HepG2 (cell line): Measurements from ENCODE around the gene FEM1C. TPM values are rescaled to one million over a fixed set of nuclear protein-coding genes. Genes with fewer than 3 reads are reported as not detected.

ENCODE experiments used
- ATAC-seq: fragments of 200-7000 bp; cut with Tn5 transposase; 3 replicates; pipeline ENCODE4 v1.9.1; 2020; ENCODE audit warnings: mild to moderate bottlenecking, moderate library complexity
- BruUV-seq: library from RNA; stranded (reverse); fragments of 400-500 nt; replicated peaks from 2 replicates; lab custom pipeline; 2021; lab: Mats Ljungman, UMichigan
- CTCF ChIA-PET: fragments of 300-600 bp; formaldehyde crosslinking; extraction: SDS; loops from one replicate; lab custom pipeline; 2021; ENCODE audit warnings: low total read pairs, inconsistent platforms, low intra/inter-chr PET ratio; lab: Yijun Ruan, JAX
- POLR2A ChIA-PET: fragments of 350-600 bp; sonication (Branson Sonifier 250); formaldehyde crosslinking; loops from one replicate; lab custom pipeline; 2020; ENCODE audit warnings: antibody characterized with exemption, inconsistent platforms; lab: Yijun Ruan, JAX
- DNase-seq: peaks from one replicate; pipeline ENCODE4 v3.0.0-alpha.2; 2015; ENCODE audit warnings: low spot score
- FAIRE-seq: peaks from 3 replicates; lab custom pipeline; 2011; peaks lifted over from hg19 to GRCh38; lab: Jason Lieb, UNC
- H2AFZ ChIP-seq: one replicate; pipeline ENCODE4 v1.6.1; 2011; ENCODE audit warnings: low read length, inconsistent platforms
- H3K27ac ChIP-seq: fragments of 300-600 bp; 3 replicates; pipeline ENCODE4 v1.8.0; 2011; ENCODE audit warnings: mixed run types, mild to moderate bottlenecking, mixed read lengths, low read length, inconsistent platforms; ENCODE audit not compliant: insufficient read depth; ENCODE audit errors: extremely low read length
- H3K27me3 ChIP-seq, 2 experiments: fragments of 200-600 bp in 1 of 2; 2 replicates in 1 of 2; 3 replicates in 1 of 2; pipeline versions ENCODE4 v1.6.0 to v1.8.0; 2011; ENCODE audit warnings: low read length in 2 of 2, mild to moderate bottlenecking in 2 of 2, moderate library complexity in 2 of 2, inconsistent platforms in 1 of 2; ENCODE audit not compliant: insufficient read depth in 2 of 2, control insufficient read depth in 1 of 2
- H3K36me3 ChIP-seq, 2 experiments: fragments of 200-600 bp in 1 of 2; replicated peaks in 1 of 2; 2 replicates in 1 of 2; 3 replicates in 1 of 2; pipeline versions ENCODE4 v1.5.1 to v1.8.0; 2011; ENCODE audit warnings: low read length in 2 of 2, inconsistent platforms in 1 of 2; ENCODE audit not compliant: insufficient read depth in 2 of 2, control insufficient read depth in 1 of 2
- H3K4me1 ChIP-seq: 2 replicates; pipeline ENCODE4 v1.5.1; 2012; ENCODE audit warnings: low read length, inconsistent platforms; ENCODE audit not compliant: insufficient read depth
- H3K4me2 ChIP-seq: 2 replicates; pipeline ENCODE4 v1.6.0; 2011; ENCODE audit warnings: low read depth, low read length, inconsistent platforms
- H3K4me3 ChIP-seq, 3 experiments: fragments of 200-600 bp in 1 of 3; sonication (generic), shearing (Covaris generic) in 1 of 3; replicated peaks in 1 of 3; 2 replicates each; pipeline ENCODE4 v1.5.1; 2011 to 2016; ENCODE audit warnings: low read length in 3 of 3, inconsistent platforms in 2 of 3, low read depth in 2 of 3, mild to moderate bottlenecking in 2 of 3, control low read depth in 1 of 3, mixed read lengths in 1 of 3; ENCODE audit not compliant: insufficient read depth in 1 of 3
- H3K79me2 ChIP-seq: one replicate; pipeline ENCODE4 v1.6.1; 2011; ENCODE audit warnings: low read length, inconsistent platforms; ENCODE audit not compliant: insufficient read depth
- H3K9ac ChIP-seq: 2 replicates; pipeline ENCODE4 v1.6.0; 2011; ENCODE audit warnings: mild to moderate bottlenecking, low read depth, low read length, inconsistent platforms; ENCODE audit not compliant: insufficient read depth
- H3K9me3 ChIP-seq: 2 replicates; pipeline ENCODE4 v1.5.1; 2012; ENCODE audit warnings: mild to moderate bottlenecking, low read length
- H4K20me1 ChIP-seq: 2 replicates; pipeline ENCODE4 v1.6.0; 2011; ENCODE audit warnings: inconsistent platforms, mild to moderate bottlenecking, low read length, moderate library complexity; ENCODE audit not compliant: insufficient read depth
- FOXA3 ChIP-seq: IDR thresholded peaks from 2 replicates; pipeline ENCODE4 v1.6.1; 2016; ENCODE audit warnings: missing genetic modification reagents, missing compliant biosample characterization
- FOXK1 ChIP-seq: sonication (generic); formaldehyde crosslinking; IDR thresholded peaks from 2 replicates; pipeline ENCODE4 v1.4.0; 2020; ENCODE audit warnings: low read depth, missing genetic modification reagents, borderline replicate concordance
- GATAD2A ChIP-seq: IDR thresholded peaks from 2 replicates; pipeline ENCODE4 v1.6.1; 2016
- HMGXB3 ChIP-seq: sonication (generic); formaldehyde crosslinking; IDR thresholded peaks from 2 replicates; pipeline ENCODE4 v1.4.0; 2020; ENCODE audit warnings: missing genetic modification reagents, borderline replicate concordance
- KDM5A ChIP-seq: fragments of 200-600 bp; sonication (generic); IDR thresholded peaks from 2 replicates; pipeline ENCODE4 v1.7.0; 2018; ENCODE audit warnings: antibody characterized with exemption, mild to moderate bottlenecking, low read length, borderline replicate concordance
- MAFG ChIP-seq: sonication (generic); formaldehyde crosslinking; IDR thresholded peaks from 2 replicates; pipeline ENCODE4 v1.5.1; 2020; ENCODE audit warnings: mild to moderate bottlenecking, missing genetic modification reagents
- SIX4 ChIP-seq: sonication (generic); formaldehyde crosslinking; IDR thresholded peaks from 2 replicates; pipeline ENCODE4 v1.4.0; 2020; ENCODE audit warnings: missing genetic modification reagents
- SMARCC2 ChIP-seq: fragments of 450-650 bp; IDR thresholded peaks from 2 replicates; pipeline ENCODE4 v1.6.1; 2017; ENCODE audit warnings: antibody characterized with exemption, mild to moderate bottlenecking
- SOX6 ChIP-seq, 2 experiments: fragments of 450-650 bp in 1 of 2; sonication (generic) in 1 of 2; formaldehyde crosslinking in 1 of 2; IDR thresholded peaks; 2 replicates each; pipeline versions ENCODE4 v1.4.0 to v1.6.1; 2017 to 2020; ENCODE audit warnings: antibody characterized with exemption in 1 of 2, mild to moderate bottlenecking in 1 of 2, missing genetic modification reagents in 1 of 2
- TAF15 ChIP-seq: fragments of 200-400 bp; formaldehyde crosslinking; IDR thresholded peaks from one replicate; pipeline ENCODE4 v1.6.1; 2018; ENCODE audit warnings: mild to moderate bottlenecking, low read depth, low read length; ENCODE audit not compliant: poor library complexity, severe bottlenecking
- TBX2 ChIP-seq: sonication (generic); formaldehyde crosslinking; IDR thresholded peaks from 2 replicates; pipeline ENCODE4 v1.5.0; 2020; ENCODE audit warnings: missing genetic modification reagents, mild to moderate bottlenecking, borderline replicate concordance
- XBP1 ChIP-seq: sonication (generic); formaldehyde crosslinking; IDR thresholded peaks from 2 replicates; pipeline ENCODE4 v1.5.0; 2020; ENCODE audit warnings: missing genetic modification reagents
- ZFX ChIP-seq: sonication (generic); formaldehyde crosslinking; IDR thresholded peaks from 2 replicates; pipeline ENCODE4 v1.4.0; 2020; ENCODE audit warnings: mild to moderate bottlenecking, low read depth, missing genetic modification reagents, moderate library complexity
- ZSCAN9 ChIP-seq: IDR thresholded peaks from 2 replicates; pipeline ENCODE4 v1.6.1; 2016; ENCODE audit warnings: borderline replicate concordance
- in situ Hi-C: cut with HindIII; loops from 2 replicates; pipeline ENCODE4 v1.10.0; 2017; ENCODE audit warnings: low pct_unique_long_range_greater_than_20kb; ENCODE audit not compliant: extremely low pct_ligation_motif_present
- intact Hi-C: fragments of 100-400 bp; cut with micrococcal nuclease; formaldehyde crosslinking; loops from one replicate; pipeline ENCODE4 v1.10.0; 2022; ENCODE audit not compliant: unreplicated experiment
- polyA plus RNA-seq, 8 experiments: library from polyadenylated mRNA; depleted of rRNA in 3 of 8; stranded (reverse) in 7 of 8; unstranded in 1 of 8; fragments of >200 nt; fragmentation: Illumina TruSeq in 4 of 8; extraction: Trizol in 4 of 8; gene quantifications; 2 replicates each; pipeline versions ENCODE4 v1.2.1 to v1.2.3, GENCODE V29; 2011 to 2016; ENCODE audit warnings: low read depth in 4 of 8, missing spikeins in 1 of 8, mixed read lengths in 1 of 8; ENCODE audit not compliant: insufficient read depth in 1 of 8
- total RNA-seq, 5 experiments: library from RNA; depleted of rRNA; stranded (reverse); fragments of >200 nt; fragmentation: Illumina TruSeq; extraction: Trizol; gene quantifications; 2 replicates each; pipeline ENCODE4 v1.2.3, GENCODE V29; 2016; ENCODE audit warnings: low read depth in 1 of 5
- TF ChIP-seq, protein P1 (sequence below): IDR thresholded peaks from 2 replicates; pipeline ENCODE4 v1.6.1; 2016; ENCODE audit warnings: mild to moderate bottlenecking, missing biosample characterization, missing genetic modification reagents

FEM1C gene
- total and polyA plus RNA-seq, 2 of the 13 experiments (the other 11 are each of a cell fraction or from before 2014, with no cell fraction given) = 5.5 to 8.3 TPM

GRCh38 chr5:115500225-115500624, 44.4 kb downstream of the FEM1C start:
- intact Hi-C loops = no loop called here
- in situ Hi-C loops = no loop called here
- Histone ChIP-seq H4K20me1 (no peaks in the 10 kb centered on the region), H3K27me3 (peaks cover 0 to 7% of the 10 kb centered on the region in 2 experiments; a peak in 1 of 5 replicates), H3K4me1 (no peaks in the 10 kb centered on the region), H3K4me3 (no peak overlapping the region), H3K27ac (no peak overlapping the region), H3K9ac (no peak overlapping the region), H3K4me2 (no peak overlapping the region), H3K79me2 (no peaks in the 10 kb centered on the region), H3K9me3 (no peaks in the 10 kb centered on the region), H2AFZ (no peak overlapping the region), H3K36me3 (no peaks in the 10 kb centered on the region)
- TF ChIP-seq SIX4 (CRISPR knock-in tag) (no peak), SOX6 (IDR thresholded peaks at IDR 0.05) (no peak), SOX6 (CRISPR knock-in tag; IDR thresholded peaks at IDR 0.05) (no peak), KDM5A (no peak), FOXA3 (CRISPR knock-in tag) (no peak), XBP1 (CRISPR knock-in tag) (no peak), HMGXB3 (CRISPR knock-in tag) (no peak), GATAD2A (CRISPR knock-in tag) (no peak), TAF15 (no peak), SMARCC2 (no peak), TBX2 (CRISPR knock-in tag) (no peak), ZSCAN9 (CRISPR knock-in tag) (no peak), ZFX (CRISPR knock-in tag) (no peak), MAFG (no peak), FOXK1 (CRISPR knock-in tag) (no peak)
- TF ChIP-seq, protein P1, sequence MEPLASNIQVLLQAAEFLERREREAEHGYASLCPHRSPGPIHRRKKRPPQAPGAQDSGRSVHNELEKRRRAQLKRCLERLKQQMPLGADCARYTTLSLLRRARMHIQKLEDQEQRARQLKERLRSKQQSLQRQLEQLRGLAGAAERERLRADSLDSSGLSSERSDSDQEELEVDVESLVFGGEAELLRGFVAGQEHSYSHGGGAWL (CRISPR knock-in tag) = no peak
- ATAC-seq (no peak), DNase-seq (no peak), FAIRE-seq (no peak)
- no TSS peak for BruUV-seq
- POLR2A ChIA-PET = no interaction called here
- CTCF ChIA-PET = no interaction called here
